IPS DF 6.9 (cell line): Measurements from ENCODE around the gene SGIP1.

ENCODE experiments used
- DNase-seq: peaks from one replicate; pipeline ENCODE4 v3.0.0-alpha.2; 2013; ENCODE audit warnings: low read depth, low spot score
- H3K27ac ChIP-seq: one replicate; pipeline ENCODE4 v1.5.1; 2013; ENCODE audit warnings: low read length, control low read depth
- H3K27me3 ChIP-seq: 2 replicates; pipeline ENCODE4 v1.6.1; 2013; ENCODE audit warnings: mild to moderate bottlenecking, low read length; ENCODE audit not compliant: control insufficient read depth, insufficient read depth
- H3K36me3 ChIP-seq: 2 replicates; pipeline ENCODE4 v1.6.1; 2013; ENCODE audit warnings: low read length; ENCODE audit not compliant: control insufficient read depth, insufficient read depth
- H3K4me1 ChIP-seq: 2 replicates; pipeline ENCODE4 v1.6.1; 2013; ENCODE audit warnings: low read length; ENCODE audit not compliant: control insufficient read depth, insufficient read depth
- H3K4me3 ChIP-seq: 2 replicates; pipeline ENCODE4 v1.5.1; 2013; ENCODE audit warnings: mild to moderate bottlenecking, low read length
- H3K9me3 ChIP-seq: 2 replicates; pipeline ENCODE4 v1.6.1; 2013; ENCODE audit warnings: low read length, inconsistent platforms; ENCODE audit not compliant: control insufficient read depth, insufficient read depth
- WGBS: extraction: QIAGEN DNeasy Blood & Tissue Kit; methylation state at CpG from one replicate; pipeline ENCODE4 v1.1.7; 2013; ENCODE audit warnings: mixed read lengths, missing lambda C conversion rate; ENCODE audit not compliant: insufficient read length, insufficient coverage; 5-methylcytosine and 5-hydroxymethylcytosine counted together

The SGIP1 gene

DNA sequence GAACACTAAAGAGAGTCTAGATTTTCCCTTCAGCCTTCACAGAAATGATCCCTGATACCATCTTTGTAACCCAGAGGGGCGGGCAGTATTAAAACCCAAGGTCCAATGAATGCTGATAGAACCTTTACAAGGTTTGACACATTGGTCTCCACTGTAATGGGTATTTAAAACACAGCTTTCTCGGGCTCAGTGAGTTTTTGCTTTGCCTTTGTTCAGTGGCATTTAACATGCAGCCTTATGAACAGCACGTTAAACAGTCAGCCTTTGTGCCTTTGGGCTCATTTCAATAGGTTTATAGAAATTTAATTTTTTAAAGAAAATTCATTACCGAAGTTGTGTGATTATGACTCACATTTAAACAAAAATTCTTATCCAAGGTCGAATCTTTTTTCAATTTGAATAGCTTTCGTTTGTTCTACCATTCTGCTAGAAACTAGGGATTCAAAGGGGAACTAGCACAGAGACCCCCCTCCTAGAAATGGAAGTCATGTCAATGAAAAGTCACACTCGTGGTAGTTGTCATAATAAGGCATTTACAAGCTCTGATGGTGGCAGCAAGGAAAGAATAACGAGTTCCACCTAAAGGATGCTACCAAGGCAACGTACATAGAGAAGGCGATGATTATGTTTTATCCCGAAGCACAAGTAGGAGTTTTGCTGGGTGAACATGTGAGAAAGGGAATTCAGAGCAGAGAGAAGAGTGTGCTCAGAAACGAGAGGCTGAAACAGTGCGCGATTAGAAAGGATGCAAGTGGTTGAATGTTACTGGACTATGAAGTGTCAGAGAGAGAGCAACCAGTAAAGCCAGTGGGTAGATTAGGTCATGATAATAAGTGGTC lies 66.2 kb downstream of the SGIP1 start:
- Histone ChIP-seq H3K4me3 (no peak overlapping the region), H3K27me3 (no peaks in the 10 kb centered on the region), H3K4me1 (no peaks in the 10 kb centered on the region), H3K36me3 (no peaks in the 10 kb centered on the region), H3K9me3 (no peaks in the 10 kb centered on the region), H3K27ac (no peak overlapping the region)
- no CpG with 5 or more reads among the region's 14 CpGs for WGBS
- no peak for DNase-seq

DNA sequence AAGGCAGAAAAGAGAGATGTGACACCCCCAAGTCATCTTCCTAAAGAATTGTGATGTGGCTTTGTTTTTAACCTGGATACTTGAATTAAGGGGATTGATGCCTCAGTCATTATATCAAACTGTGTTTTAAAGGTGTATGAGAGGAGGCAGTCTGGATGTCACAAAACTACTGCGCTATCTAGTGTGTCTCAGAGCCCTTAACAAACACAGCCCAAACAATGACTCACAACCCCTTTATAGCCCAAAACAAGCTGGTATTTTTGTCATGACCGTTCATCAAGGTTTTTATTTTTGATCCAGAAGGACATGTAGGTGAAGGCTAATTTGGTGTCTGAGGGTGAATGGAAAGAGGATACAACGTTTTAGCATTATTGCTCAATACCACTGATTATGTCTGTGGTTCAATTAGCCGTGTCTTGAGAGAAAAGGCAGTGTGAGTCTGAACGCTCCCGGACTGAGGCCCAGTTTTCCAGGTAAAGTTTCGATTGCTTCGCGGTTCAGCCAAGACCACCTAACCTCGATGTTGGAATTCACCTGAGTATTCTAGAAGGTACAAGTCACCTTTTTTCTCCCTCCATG lies 71.6 kb downstream of the SGIP1 start:
- Histone ChIP-seq H3K27ac (no peak overlapping the region), H3K4me3 (no peak overlapping the region), H3K4me1 (no peaks in the 10 kb centered on the region), H3K9me3 (no peaks in the 10 kb centered on the region; the same call in 1 of the 2 replicates), H3K36me3 (no peaks in the 10 kb centered on the region), H3K27me3 (no peaks in the 10 kb centered on the region)
- no CpG with 5 or more reads among the region's 10 CpGs for WGBS
- DNase-seq: no peak

DNA sequence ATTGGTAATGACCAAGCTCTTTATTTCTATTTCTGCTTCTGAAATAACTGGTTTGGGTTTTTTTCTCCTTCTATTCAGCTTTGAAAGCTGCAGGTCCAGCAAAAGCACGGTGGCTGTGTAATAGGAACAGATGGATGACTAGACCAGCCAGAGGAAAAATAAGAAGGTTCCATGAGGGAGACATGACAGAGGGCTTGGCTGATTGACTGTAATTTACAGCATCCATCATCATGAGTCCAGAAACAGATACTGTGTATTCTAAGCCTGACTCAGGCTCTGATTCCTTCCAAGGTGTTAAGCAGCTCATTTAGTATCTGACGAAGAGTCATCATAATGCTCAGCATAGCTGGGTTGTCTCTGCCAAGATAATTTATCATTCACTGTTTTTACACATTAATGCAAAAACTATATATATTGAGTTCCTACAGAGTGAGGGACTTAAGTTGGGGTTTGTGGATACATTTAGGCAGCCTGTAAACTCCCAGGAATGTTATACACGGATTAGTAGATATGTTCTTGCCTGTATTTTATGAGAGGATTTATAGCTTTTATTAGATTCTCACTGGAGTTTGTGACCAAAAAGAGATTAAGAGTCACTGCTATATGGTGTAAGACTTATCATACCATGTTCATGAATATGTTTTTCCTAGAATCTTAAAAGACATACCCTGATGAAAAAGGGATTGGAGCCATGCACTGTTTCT lies 72.6 kb downstream of the SGIP1 start:
- Histone ChIP-seq H3K4me1 (no peaks in the 10 kb centered on the region), H3K27me3 (no peaks in the 10 kb centered on the region), H3K27ac (no peak overlapping the region), H3K9me3 (no peaks in the 10 kb centered on the region; the same call in 1 of the 2 replicates), H3K4me3 (no peak overlapping the region), H3K36me3 (no peaks in the 10 kb centered on the region)
- no peak for DNase-seq
- WGBS: no CpG with 5 or more reads among the region's 3 CpGs

DNA sequence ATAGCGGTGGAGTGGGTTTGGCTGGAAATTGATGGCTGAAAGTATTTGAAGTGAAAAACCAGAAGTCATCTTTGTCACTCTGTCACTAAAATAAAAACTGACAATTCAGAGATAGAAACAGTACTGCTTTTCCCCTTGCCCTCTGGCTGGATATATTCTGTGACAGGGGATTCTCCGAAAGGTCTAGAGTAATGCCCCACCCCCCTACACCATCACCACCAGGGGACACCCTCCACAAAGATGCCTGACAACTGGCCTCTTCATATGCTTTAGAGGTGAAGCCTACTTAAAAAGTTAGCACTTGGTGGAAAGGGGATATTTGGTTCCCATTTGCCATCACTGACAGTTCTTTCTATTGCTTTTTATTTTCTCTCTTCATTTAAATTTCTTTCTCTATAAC lies 73.5 kb downstream of the SGIP1 start:
- no peak overlapping the region for H3K4me3 ChIP-seq
- H3K27me3 ChIP-seq: no peaks in the 10 kb centered on the region
- H3K4me1 ChIP-seq: no peaks in the 10 kb centered on the region
- no peak for DNase-seq
- H3K27ac ChIP-seq: no peak overlapping the region
- WGBS: no CpG with 5 or more reads among the region's 2 CpGs
- no peaks in the 10 kb centered on the region for H3K36me3 ChIP-seq
- no peaks in the 10 kb centered on the region; the same call in 1 of the 2 replicates for H3K9me3 ChIP-seq

DNA sequence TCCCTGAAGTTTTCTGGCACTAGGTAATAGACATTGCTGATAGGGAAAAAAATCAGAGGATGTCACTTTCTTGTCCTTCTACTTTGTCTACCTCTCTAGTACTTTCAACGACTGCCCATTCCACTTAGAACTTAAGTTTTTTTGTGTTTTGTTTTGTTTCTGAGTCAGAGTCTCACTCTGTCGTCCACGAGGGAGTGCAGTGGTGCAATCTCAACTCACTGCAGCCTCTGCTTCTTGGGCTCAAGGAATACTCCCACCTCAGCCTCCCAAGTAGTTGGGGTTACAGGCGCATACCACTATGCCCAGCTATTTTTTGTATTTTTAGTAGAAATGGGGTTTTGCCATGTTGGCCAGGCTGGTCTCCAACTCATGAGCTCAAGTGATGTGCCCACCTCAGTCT lies 79.2 kb downstream of the SGIP1 start:
- Histone ChIP-seq H3K9me3 (no peaks in the 10 kb centered on the region), H3K27me3 (no peaks in the 10 kb centered on the region), H3K4me3 (no peak overlapping the region), H3K4me1 (no peaks in the 10 kb centered on the region), H3K36me3 (no peaks in the 10 kb centered on the region), H3K27ac (no peak overlapping the region)
- no CpG with 5 or more reads among the region's 4 CpGs for WGBS
- DNase-seq: no peak

DNA sequence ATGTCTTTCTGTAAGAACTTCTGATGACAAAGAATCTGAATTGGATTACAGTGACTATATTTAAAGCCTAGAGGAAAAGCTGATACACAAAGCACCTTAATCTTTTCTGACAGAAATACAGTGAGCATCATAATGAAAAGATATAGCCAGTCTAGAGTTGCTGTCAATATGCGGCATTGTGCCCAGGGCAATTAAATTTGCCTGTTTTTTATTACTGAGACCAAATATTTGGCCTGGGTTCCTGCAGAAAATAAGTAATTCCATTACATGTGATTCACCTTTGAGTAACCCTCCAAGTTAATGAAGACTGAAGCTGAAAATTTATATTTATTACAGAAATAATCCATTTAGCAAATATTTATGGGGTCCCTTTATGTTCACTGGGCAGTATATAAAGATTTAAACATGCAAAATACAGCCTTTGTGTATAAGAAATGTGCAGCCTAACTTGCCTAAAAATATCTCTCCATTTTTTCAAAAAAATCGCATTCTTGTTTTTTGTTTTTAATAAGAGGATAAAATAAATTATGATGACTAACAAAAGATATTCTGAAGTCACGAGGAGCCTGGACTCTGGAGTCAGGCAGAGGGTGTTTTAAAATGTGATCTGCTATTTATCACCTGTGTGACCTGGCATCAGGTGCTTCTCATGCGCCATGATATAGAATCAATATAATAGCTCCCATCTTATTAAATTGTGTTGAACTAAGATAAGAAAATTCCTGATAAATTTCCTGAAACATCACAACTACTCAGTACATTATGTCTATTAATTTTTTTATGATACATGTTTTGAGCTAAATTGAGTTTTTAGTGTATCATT lies 83.6 kb downstream of the SGIP1 start:
- H3K36me3 ChIP-seq: no peaks in the 10 kb centered on the region
- no peak overlapping the region for H3K4me3 ChIP-seq
- H3K4me1 ChIP-seq: no peaks in the 10 kb centered on the region
- no peaks in the 10 kb centered on the region for H3K9me3 ChIP-seq
- no peak for DNase-seq
- H3K27ac ChIP-seq: no peak overlapping the region
- H3K27me3 ChIP-seq: no peaks in the 10 kb centered on the region
- no CpG with 5 or more reads among the region's 4 CpGs for WGBS

DNA sequence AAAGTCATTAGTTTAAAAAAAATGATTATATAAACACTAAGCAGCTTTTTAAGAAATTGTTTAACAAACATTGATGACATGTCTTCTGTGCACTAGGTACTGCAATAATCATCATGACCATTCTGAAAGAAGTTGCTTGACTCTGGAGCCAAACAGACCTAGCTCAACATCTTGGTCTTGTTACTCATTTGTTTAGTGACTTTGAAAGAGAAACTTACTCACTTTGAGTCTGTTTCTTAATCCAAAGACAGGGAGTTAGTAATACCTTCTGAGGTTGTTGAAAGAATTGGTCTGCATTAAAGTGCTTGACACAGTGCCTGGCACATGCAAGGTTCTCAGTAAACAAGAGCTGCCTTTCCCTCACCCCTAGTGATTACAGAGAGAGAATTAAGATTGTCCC lies 84.4 kb downstream of the SGIP1 start:
- Histone ChIP-seq H3K9me3 (no peaks in the 10 kb centered on the region), H3K36me3 (no peaks in the 10 kb centered on the region), H3K27me3 (no peaks in the 10 kb centered on the region), H3K4me1 (no peaks in the 10 kb centered on the region), H3K27ac (no peak overlapping the region), H3K4me3 (no peak overlapping the region)
- no peak for DNase-seq

DNA sequence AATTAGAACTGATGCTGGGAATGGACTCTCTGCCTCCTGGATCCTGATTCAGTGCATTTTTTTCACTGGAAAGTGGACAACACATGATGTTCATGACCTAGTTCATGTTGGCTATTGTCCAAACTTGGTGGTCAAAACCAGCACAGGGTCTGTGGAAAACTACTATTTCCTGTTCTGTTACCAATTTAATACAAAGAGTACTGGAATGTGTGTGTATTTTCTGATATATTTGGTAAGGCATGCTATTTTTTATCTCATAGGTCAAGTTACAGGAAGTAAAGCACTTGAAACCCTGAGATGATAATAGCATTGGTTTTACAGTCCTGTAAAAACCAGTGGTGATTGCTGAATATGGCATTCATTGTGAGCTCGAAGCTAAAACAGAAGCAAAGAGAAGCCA lies 89.9 kb downstream of the SGIP1 start:
- Histone ChIP-seq H3K27ac (no peak overlapping the region), H3K4me1 (no peaks in the 10 kb centered on the region), H3K27me3 (no peaks in the 10 kb centered on the region), H3K36me3 (no peaks in the 10 kb centered on the region), H3K9me3 (no peaks in the 10 kb centered on the region), H3K4me3 (no peak overlapping the region)
- DNase-seq: no peak
- WGBS: no CpG with 5 or more reads among the region's 1 CpG

DNA sequence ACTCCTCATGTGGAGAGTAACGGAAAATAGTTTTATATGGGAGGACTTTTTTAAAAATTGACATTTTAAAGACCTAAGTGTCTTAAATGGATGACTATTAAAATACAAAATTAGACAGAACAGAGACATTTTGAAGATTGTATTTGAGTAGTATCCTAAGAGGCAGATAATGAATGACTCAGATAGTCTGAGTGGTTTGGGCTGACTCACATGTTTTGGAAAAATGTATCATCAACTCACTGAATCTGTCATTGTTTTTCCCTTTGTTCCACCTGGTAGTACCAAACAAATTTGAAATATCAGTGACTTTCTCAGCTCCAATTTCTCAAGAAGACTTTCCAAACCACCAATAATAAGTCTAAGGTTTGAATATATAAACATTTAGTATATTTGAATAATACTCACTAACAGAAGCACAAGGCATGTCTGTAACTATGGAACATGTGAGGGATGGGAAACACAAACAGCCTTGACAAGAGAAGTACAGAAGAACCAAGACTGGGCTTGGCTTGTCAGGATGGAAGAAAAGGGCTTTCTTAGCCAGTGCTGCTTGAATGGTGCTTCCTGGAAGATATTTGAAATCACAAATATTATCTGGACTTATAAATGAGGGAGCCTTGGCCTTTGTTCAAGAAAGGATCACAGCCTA lies 90.6 kb downstream of the SGIP1 start:
- Histone ChIP-seq H3K4me3 (no peak overlapping the region), H3K27ac (no peak overlapping the region), H3K4me1 (no peaks in the 10 kb centered on the region), H3K9me3 (no peaks in the 10 kb centered on the region), H3K36me3 (no peaks in the 10 kb centered on the region), H3K27me3 (no peaks in the 10 kb centered on the region)
- DNase-seq: no peak
- 100% methylated on average over 1 of the region's 1 CpG for WGBS

DNA sequence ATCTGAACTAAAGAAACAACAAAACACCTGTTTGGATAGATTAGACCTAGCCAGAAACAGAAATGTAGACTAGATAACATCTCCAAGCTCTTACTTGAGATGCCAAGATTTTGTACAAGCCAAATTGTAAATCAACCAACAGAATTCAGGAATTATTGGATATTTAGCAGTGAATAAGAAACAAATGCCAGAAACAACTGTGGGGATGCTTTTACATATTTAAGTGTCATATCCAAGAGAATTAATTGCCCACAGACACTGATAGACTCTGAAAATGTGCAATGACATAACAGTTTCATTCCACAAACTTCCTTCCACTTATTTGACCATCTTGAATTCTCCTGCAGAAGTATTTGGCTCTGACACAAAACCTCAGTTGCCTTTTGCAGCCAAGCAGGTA lies 92.3 kb downstream of the SGIP1 start:
- Histone ChIP-seq H3K9me3 (no peaks in the 10 kb centered on the region), H3K36me3 (no peaks in the 10 kb centered on the region), H3K4me3 (no peak overlapping the region), H3K27ac (no peak overlapping the region), H3K27me3 (no peaks in the 10 kb centered on the region), H3K4me1 (no peaks in the 10 kb centered on the region)
- no peak for DNase-seq
